ENCODE data around the gene CNGA3.
"Not testable (repeated sequence)": the region's sequence is repeated elsewhere in the genome, so short reads cannot be mapped to it uniquely, and the experiment has no call there.

Gene CNGA3

GRCh38 chr2:98299211-98299905 is 46.9 kb upstream of the CNGA3 start:
- Histone ChIP-seq H3K9me2 (ENCODE audit: low read depth, low read length) (no peaks in the 10 kb centered on the region), H3K9ac (ENCODE audit: low read length) (no peak overlapping the region), H3K27ac (ENCODE audit: low read depth, low read length, poor library complexity, severe bottlenecking) (no peak overlapping the region), H4K20me1 (ENCODE audit: insufficient read depth, low read length) (no peaks in the 10 kb centered on the region), H3K4me1 (ENCODE audit: insufficient read depth, low read length, severe bottlenecking) (no peaks in the 10 kb centered on the region), H2AFZ (ENCODE audit: low read length) (no peak overlapping the region), H3F3A (ENCODE audit: insufficient read depth, low read length) (no peaks in the 10 kb centered on the region), H3K9me3 (ENCODE audit: low read length) (no peaks in the 10 kb centered on the region), H3K27me3 (ENCODE audit: insufficient read depth, low read length) (no peaks in the 10 kb centered on the region), H3K79me2 (ENCODE audit: insufficient read depth, low read length) (no peaks in the 10 kb centered on the region), H3K4me2 (ENCODE audit: low read length) (no peak overlapping the region), H3K36me3 (ENCODE audit: insufficient read depth, low read length) (no peaks in the 10 kb centered on the region), H3K4me3 (ENCODE audit: low read depth, low read length, poor library complexity, severe bottlenecking) (no peak overlapping the region)
- TF ChIP-seq CTCF (IDR thresholded peaks at IDR 0.05; ENCODE audit: low read length), result no peak
- no peak for TF ChIP-seq EZH2 (IDR thresholded peaks at IDR 0.05; ENCODE audit: borderline replicate concordance, low read length)

DNA sequence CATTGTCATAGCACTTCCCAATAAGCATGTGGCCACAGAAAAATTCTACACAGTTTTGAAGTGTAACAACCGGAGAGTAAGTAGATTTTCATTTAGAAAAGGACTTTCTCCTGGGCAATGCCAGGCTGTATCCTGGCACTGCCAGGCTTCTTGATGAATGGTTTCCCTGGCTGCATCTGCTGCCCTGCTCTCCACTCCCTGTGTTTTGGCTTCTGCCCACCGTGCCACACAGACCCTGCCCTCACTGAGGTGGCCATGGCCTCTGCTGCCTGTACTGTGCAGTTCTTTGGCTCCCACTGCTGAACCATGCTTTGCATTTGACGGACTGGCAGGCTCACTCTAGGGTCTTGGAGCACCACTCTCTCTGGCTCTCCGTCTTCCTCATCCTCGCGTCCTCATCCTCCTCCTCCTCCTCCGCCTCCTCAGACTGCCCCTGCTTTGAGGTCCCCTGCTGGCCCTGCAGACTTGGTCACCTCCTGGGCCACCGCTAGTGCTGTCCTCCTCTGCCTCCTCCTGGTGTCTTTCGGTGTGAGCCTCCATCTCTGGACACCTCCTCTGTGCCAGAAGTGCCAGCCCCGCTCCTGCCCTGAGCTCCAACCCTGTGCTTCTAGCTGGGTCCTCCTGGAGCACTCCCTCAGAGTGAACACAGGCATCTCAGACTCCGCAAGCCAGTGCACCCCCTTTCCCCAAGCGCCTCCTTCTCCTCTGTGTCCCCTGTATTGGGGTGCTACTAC is 45.9 kb upstream of the CNGA3 start:
- no peaks in the 10 kb centered on the region for H4K20me1 ChIP-seq (ENCODE audit: insufficient read depth, low read length)
- no peaks in the 10 kb centered on the region; the same call in 1 of the 2 replicates for H3K27me3 ChIP-seq (ENCODE audit: insufficient read depth, low read length)
- no peak overlapping the region for H3K4me3 ChIP-seq (ENCODE audit: low read depth, low read length, poor library complexity, severe bottlenecking)
- H3K9me2 ChIP-seq (ENCODE audit: low read depth, low read length), result no peaks in the 10 kb centered on the region
- no peak overlapping the region for H3K4me2 ChIP-seq (ENCODE audit: low read length)
- no peak overlapping the region for H3K27ac ChIP-seq (ENCODE audit: low read depth, low read length, poor library complexity, severe bottlenecking)
- no peaks in the 10 kb centered on the region for H3K79me2 ChIP-seq (ENCODE audit: insufficient read depth, low read length)
- H3K9me3 ChIP-seq (ENCODE audit: low read length), result no peaks in the 10 kb centered on the region
- H3K36me3 ChIP-seq (ENCODE audit: insufficient read depth, low read length), result no peaks in the 10 kb centered on the region
- no peak overlapping the region for H2AFZ ChIP-seq (ENCODE audit: low read length)
- no peak overlapping the region for H3K9ac ChIP-seq (ENCODE audit: low read length)
- TF ChIP-seq EZH2 (IDR thresholded peaks at IDR 0.05; ENCODE audit: borderline replicate concordance, low read length) (no peak), CTCF (IDR thresholded peaks at IDR 0.05; ENCODE audit: low read length) (no peak)
- H3K4me1 ChIP-seq (ENCODE audit: insufficient read depth, low read length, severe bottlenecking), result no peaks in the 10 kb centered on the region
- H3F3A ChIP-seq (ENCODE audit: insufficient read depth, low read length), result no peaks in the 10 kb centered on the region

DNA sequence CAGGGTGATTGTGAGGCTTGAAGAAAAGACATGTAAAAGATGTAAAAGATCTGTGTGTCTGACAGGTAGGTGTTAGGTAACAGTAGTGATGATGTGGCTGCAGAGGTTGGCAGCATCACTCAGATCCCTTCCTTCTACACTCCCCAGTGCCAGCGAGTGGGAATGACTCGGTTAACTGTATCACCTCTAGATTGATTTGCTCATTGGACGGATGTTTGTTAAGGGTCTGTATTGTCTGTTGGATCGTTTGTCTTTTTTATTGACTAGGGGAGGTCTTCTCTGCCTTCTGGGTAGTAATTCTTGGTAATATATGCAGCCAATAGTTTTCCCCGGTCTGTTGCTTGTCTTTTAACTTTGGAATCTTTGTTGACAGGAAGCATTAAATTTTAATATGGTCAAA is 44.8 kb upstream of the CNGA3 start:
- no peak overlapping the region for H2AFZ ChIP-seq (ENCODE audit: low read length)
- H3K4me2 ChIP-seq (ENCODE audit: low read length), result no peak overlapping the region
- no peaks in the 10 kb centered on the region for H3K36me3 ChIP-seq (ENCODE audit: insufficient read depth, low read length)
- H3K27me3 ChIP-seq (ENCODE audit: insufficient read depth, low read length), result no peaks in the 10 kb centered on the region; the same call in 1 of the 2 replicates
- H3K27ac ChIP-seq (ENCODE audit: low read depth, low read length, poor library complexity, severe bottlenecking), result no peak overlapping the region
- no peak overlapping the region for H3K9ac ChIP-seq (ENCODE audit: low read length)
- no peaks in the 10 kb centered on the region for H4K20me1 ChIP-seq (ENCODE audit: insufficient read depth, low read length)
- no peaks in the 10 kb centered on the region for H3K9me2 ChIP-seq (ENCODE audit: low read depth, low read length)
- TF ChIP-seq CTCF (IDR thresholded peaks at IDR 0.05; ENCODE audit: low read length) (no peak), EZH2 (IDR thresholded peaks at IDR 0.05; ENCODE audit: borderline replicate concordance, low read length) (no peak)
- H3K9me3 ChIP-seq (ENCODE audit: low read length), result no peaks in the 10 kb centered on the region
- no peaks in the 10 kb centered on the region for H3F3A ChIP-seq (ENCODE audit: insufficient read depth, low read length)
- H3K4me3 ChIP-seq (ENCODE audit: low read depth, low read length, poor library complexity, severe bottlenecking), result no peak overlapping the region
- no peaks in the 10 kb centered on the region for H3K4me1 ChIP-seq (ENCODE audit: insufficient read depth, low read length, severe bottlenecking)
- H3K79me2 ChIP-seq (ENCODE audit: insufficient read depth, low read length), result no peaks in the 10 kb centered on the region

DNA sequence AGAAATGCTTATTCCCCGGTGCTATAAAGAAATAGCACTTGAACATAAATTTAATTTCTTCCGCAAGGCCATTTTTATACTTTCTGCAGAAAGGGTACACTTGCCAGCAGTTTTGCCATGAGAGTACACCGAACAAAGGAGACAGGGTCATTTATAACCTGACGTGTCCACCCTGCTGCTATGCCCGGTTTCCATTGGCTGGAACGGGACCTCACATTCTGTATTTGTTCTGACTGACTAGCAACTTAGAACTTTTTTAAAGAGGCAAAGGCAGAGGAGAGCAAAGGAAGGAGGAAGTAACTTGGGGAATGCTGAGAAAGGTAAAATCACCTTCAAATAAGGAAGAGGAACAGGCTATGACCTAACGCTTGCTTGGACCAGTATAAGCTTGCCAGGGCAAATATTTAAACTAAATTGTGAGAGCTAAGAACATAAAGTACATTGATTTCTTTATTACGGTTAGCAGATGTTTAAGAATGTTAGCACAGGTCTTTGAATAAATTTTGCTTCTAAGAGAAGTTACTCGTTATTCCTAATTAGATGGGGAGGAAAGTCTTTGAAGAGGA is 39.0 kb upstream of the CNGA3 start:
- not testable (repeated sequence) for H4K20me1 ChIP-seq (ENCODE audit: insufficient read depth, low read length); H3K4me2 ChIP-seq (ENCODE audit: low read length); H2AFZ ChIP-seq (ENCODE audit: low read length); H3K79me2 ChIP-seq (ENCODE audit: insufficient read depth, low read length); H3K4me1 ChIP-seq (ENCODE audit: insufficient read depth, low read length, severe bottlenecking); H3K36me3 ChIP-seq (ENCODE audit: insufficient read depth, low read length); H3K9me3 ChIP-seq (ENCODE audit: low read length); H3K4me3 ChIP-seq (ENCODE audit: low read depth, low read length, poor library complexity, severe bottlenecking); H3K9ac ChIP-seq (ENCODE audit: low read length); H3K27me3 ChIP-seq (ENCODE audit: insufficient read depth, low read length); H3K27ac ChIP-seq (ENCODE audit: low read depth, low read length, poor library complexity, severe bottlenecking); H3K9me2 ChIP-seq (ENCODE audit: low read depth, low read length); H3F3A ChIP-seq (ENCODE audit: insufficient read depth, low read length)

Data from OCI-LY1 (cell line).